WTC11 (cell line): ENCODE data around the gene IRF1. TPM values are rescaled to one million over a fixed set of nuclear protein-coding genes. Genes with fewer than 3 reads are reported as not detected.

ENCODE experiments used
- ATAC-seq: fragments of 200-7000 bp; cut with Tn5 transposase; 2 replicates; pipeline ENCODE4 v1.10.0; 2021; ENCODE audit warnings: mild to moderate bottlenecking, moderate library complexity
- CTCF ChIA-PET: fragments of 300-600 bp; sonication (Branson Sonifier 250); formaldehyde crosslinking; loops from one replicate; lab custom pipeline; 2021; ENCODE audit warnings: antibody characterized with exemption; lab: Charles Lee
- POLR2A ChIA-PET: fragments of 350-600 bp; sonication (Branson Sonifier 250); formaldehyde crosslinking; loops from one replicate; lab custom pipeline; 2021; ENCODE audit warnings: antibody characterized with exemption; lab: Charles Lee
- DNase-seq: peaks from one replicate; pipeline ENCODE4 v3.0.0; 2021; ENCODE audit warnings: low spot score
- H3K27ac Mint-ChIP-seq: 2 replicates; pipeline ENCODE4 v1.8.0; 2021; ENCODE audit warnings: mixed read lengths
- H3K27me3 Mint-ChIP-seq: 2 replicates; pipeline ENCODE4 v1.8.0; 2021; ENCODE audit warnings: low read depth, mild to moderate bottlenecking, moderate library complexity, mixed read lengths
- H3K36me3 Mint-ChIP-seq: 2 replicates; pipeline ENCODE4 v1.8.0; 2021; ENCODE audit warnings: mixed read lengths
- H3K4me1 Mint-ChIP-seq: 2 replicates; pipeline ENCODE4 v1.8.0; 2022; ENCODE audit warnings: mixed read lengths
- H3K4me3 Mint-ChIP-seq: 2 replicates; pipeline ENCODE4 v1.8.0; 2021; ENCODE audit warnings: mild to moderate bottlenecking, moderate library complexity, mixed read lengths
- H3K9me3 Mint-ChIP-seq: 2 replicates; pipeline ENCODE4 v1.8.0; 2021; ENCODE audit warnings: mixed read lengths
- CTCF ChIP-seq: fragments of 200-600 bp; IDR thresholded peaks from 2 replicates; pipeline ENCODE4 v1.8.0; 2022; ENCODE audit warnings: antibody characterized with exemption
- GRHL2 ChIP-seq: fragments of 250-450 bp; sonication (Bioruptor Pico); IDR thresholded peaks from 2 replicates; pipeline ENCODE4 v1.8.0; 2022; ENCODE audit warnings: mild to moderate bottlenecking, moderate library complexity; ENCODE audit not compliant: insufficient replicate concordance, severe bottlenecking
- KAT7 ChIP-seq: sonication (generic); formaldehyde crosslinking; IDR thresholded peaks from 2 replicates; pipeline ENCODE4 v1.8.1; 2023; ENCODE audit warnings: missing genetic modification reagents, mild to moderate bottlenecking, borderline replicate concordance
- MXD4 ChIP-seq: fragments of 250-450 bp; sonication (Bioruptor Pico); IDR thresholded peaks from 2 replicates; pipeline ENCODE4 v1.8.0; 2021; ENCODE audit warnings: mild to moderate bottlenecking, moderate library complexity, borderline replicate concordance
- NR2C2 ChIP-seq: sonication (generic); formaldehyde crosslinking; IDR thresholded peaks from 2 replicates; pipeline ENCODE4 v1.8.0; 2022; ENCODE audit warnings: mild to moderate bottlenecking, missing genetic modification reagents
- RELA ChIP-seq: sonication (generic); formaldehyde crosslinking; IDR thresholded peaks from 2 replicates; pipeline ENCODE4 v1.8.1; 2022; ENCODE audit warnings: missing genetic modification reagents, mild to moderate bottlenecking, borderline replicate concordance
- ZNF232 ChIP-seq: sonication (generic); formaldehyde crosslinking; IDR thresholded peaks from 2 replicates; pipeline ENCODE4 v1.8.0; 2022; ENCODE audit warnings: mild to moderate bottlenecking, missing genetic modification reagents
- ZNF416 ChIP-seq: fragments of 250-450 bp; sonication (Bioruptor Pico); IDR thresholded peaks from 2 replicates; pipeline ENCODE4 v1.9.0; 2021; ENCODE audit warnings: mild to moderate bottlenecking, inconsistent platforms
- total RNA-seq: library from RNA; stranded (reverse); gene quantifications from 3 replicates; pipeline ENCODE4 v1.2.3, GENCODE V29; 2021
- TF ChIP-seq, protein P1 (sequence below): fragments of 250-450 bp; sonication (Bioruptor Pico); IDR thresholded peaks from 2 replicates; pipeline ENCODE4 v1.9.0; 2021; ENCODE audit warnings: mild to moderate bottlenecking, borderline replicate concordance
- TF ChIP-seq, protein P2 (sequence below): sonication (generic); formaldehyde crosslinking; IDR thresholded peaks from 2 replicates; pipeline ENCODE4 v1.8.0; 2022; ENCODE audit warnings: mild to moderate bottlenecking, missing genetic modification reagents

The IRF1 gene
- total RNA-seq, 1 experiment from 2014 or later: 8.8 TPM

DNA sequence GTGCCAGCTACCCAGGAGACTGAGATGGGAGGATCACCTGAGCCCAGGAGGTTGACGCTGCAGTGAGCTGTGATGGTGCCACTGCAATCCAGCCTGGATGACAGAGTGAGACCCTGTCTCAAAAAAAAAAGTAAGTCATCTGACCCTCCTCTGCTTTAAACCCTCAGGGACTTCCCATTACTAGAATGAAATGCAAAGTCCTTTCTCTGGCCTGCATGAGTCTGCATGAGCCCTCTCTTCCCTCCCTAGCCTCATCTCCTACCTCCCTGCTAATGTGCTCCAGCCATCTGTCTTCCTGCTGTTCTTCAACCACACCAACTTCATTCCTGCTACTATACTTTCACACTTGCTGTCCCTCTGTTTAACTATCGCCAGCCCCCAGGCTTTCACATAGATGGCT is 37.4 kb upstream of the IRF1 start (continued):
- TF ChIP-seq, protein P1, sequence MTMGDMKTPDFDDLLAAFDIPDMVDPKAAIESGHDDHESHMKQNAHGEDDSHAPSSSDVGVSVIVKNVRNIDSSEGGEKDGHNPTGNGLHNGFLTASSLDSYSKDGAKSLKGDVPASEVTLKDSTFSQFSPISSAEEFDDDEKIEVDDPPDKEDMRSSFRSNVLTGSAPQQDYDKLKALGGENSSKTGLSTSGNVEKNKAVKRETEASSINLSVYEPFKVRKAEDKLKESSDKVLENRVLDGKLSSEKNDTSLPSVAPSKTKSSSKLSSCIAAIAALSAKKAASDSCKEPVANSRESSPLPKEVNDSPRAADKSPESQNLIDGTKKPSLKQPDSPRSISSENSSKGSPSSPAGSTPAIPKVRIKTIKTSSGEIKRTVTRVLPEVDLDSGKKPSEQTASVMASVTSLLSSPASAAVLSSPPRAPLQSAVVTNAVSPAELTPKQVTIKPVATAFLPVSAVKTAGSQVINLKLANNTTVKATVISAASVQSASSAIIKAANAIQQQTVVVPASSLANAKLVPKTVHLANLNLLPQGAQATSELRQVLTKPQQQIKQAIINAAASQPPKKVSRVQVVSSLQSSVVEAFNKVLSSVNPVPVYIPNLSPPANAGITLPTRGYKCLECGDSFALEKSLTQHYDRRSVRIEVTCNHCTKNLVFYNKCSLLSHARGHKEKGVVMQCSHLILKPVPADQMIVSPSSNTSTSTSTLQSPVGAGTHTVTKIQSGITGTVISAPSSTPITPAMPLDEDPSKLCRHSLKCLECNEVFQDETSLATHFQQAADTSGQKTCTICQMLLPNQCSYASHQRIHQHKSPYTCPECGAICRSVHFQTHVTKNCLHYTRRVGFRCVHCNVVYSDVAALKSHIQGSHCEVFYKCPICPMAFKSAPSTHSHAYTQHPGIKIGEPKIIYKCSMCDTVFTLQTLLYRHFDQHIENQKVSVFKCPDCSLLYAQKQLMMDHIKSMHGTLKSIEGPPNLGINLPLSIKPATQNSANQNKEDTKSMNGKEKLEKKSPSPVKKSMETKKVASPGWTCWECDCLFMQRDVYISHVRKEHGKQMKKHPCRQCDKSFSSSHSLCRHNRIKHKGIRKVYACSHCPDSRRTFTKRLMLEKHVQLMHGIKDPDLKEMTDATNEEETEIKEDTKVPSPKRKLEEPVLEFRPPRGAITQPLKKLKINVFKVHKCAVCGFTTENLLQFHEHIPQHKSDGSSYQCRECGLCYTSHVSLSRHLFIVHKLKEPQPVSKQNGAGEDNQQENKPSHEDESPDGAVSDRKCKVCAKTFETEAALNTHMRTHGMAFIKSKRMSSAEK (CRISPR knock-in tag): no peak
- no peak for TF ChIP-seq ZNF232 (CRISPR knock-in tag)
- no peak for TF ChIP-seq RELA (CRISPR knock-in tag)
- no peak for TF ChIP-seq MXD4 (CRISPR knock-in tag)
- no peak for TF ChIP-seq NR2C2 (CRISPR knock-in tag)

DNA sequence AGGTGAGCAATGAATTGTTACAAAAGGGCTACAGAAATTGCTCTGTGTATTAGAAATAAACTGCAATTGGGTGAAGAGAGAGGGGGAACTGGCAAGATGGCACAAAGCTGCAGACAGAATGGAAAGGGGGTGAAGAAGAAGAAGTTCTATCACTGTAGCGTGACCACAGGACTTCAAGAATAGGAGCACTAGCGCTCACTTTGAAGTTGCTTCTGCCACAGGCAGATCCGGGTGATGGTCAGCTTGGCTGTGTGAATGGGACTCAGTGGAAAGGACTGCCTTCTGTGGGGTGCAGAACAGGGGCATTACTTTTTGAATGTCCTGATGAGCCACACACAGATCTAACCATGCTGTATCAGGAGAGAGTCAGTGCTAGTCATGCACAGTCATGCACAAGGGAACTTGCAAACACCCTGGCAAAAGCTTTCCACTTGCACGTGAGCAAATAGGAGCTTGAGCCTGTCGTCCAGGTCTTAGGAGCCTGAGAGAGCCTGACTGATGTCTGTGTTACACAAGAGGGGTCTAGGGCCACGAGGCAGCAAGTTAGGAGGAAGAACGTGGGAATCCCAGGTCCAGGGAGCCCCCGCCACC is 36.5 kb upstream of the IRF1 start:
- TF ChIP-seq CTCF (peak; percentile 52; the same call in 1 of the 2 replicates), KAT7 (CRISPR knock-in tag) (no peak)
- DNase-seq (no peak), ATAC-seq (peak; percentile 7; the same call in 1 of the 2 replicates)
- CTCF ChIA-PET: interaction anchor here (0.6 to 2.7 kb wide), 58 partner anchors 10 to 339 kb away, joined by 3 to 26 read pairs (median 5); partner anchors contain the start of genes CCNI2, IRF1, KIF3A and P4HA2
- POLR2A ChIA-PET: no interaction called here
- Mint-ChIP-seq H3K4me1 (no peaks in the 10 kb centered on the region), H3K9me3 (no peaks in the 10 kb centered on the region), H3K4me3 (peak overlapping the region; percentile 52), H3K27me3 (no peaks in the 10 kb centered on the region; the same call in 1 of the 2 replicates), H3K36me3 (no peaks in the 10 kb centered on the region), H3K27ac (no peak overlapping the region)

DNA sequence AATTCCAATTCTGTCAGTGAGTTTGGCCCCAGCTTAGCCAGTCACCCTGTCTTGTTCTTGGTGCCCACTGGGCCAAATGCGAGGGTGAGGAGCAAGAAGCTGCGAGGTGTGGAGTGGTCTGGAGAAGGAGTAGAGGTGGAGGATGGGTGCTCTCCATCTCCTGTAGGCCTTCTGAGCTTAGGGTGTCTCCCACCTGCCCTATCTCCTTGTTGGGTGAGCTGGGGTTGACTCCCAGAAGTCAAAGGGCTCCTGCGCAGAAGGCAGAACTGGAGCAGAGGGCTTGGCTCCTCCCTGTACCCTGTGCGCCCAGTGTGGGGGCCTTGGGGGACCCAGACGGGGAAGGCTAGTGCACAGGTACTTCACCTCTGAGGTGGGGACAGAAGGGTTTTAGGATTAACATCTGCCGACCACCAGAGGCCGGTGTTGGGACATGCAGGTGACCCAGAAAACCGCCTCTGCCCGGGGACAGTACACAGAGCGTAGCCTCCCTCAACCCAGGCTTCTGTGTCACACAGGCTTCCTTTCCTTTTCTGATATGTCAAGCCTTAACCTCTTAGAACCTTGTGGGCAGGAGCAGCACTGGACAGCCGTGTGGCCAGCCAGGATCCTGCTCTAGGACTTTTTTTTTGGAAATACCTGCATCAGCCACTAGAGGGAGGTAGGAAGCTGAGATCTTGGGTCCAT is 35.9 kb upstream of the IRF1 start:
- DNase-seq (peak; percentile 42), ATAC-seq (peak; percentile 86)
- POLR2A ChIA-PET: no interaction called here
- TF ChIP-seq, protein P2, sequence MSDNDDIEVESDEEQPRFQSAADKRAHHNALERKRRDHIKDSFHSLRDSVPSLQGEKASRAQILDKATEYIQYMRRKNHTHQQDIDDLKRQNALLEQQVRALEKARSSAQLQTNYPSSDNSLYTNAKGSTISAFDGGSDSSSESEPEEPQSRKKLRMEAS (CRISPR knock-in tag): peak; percentile 29; the same call in 1 of the 2 replicates
- TF ChIP-seq CTCF: peak; percentile 89; the same call in 1 of the 2 replicates
- no peak for TF ChIP-seq GRHL2 (CRISPR knock-in tag)
- no peak for TF ChIP-seq ZNF416 (CRISPR knock-in tag)
- Mint-ChIP-seq H3K4me3 (peak overlapping the region; percentile 52), H3K9me3 (peaks cover 2% of the 10 kb centered on the region; the same call in 1 of the 2 replicates), H3K36me3 (no peaks in the 10 kb centered on the region), H3K4me1 (no peaks in the 10 kb centered on the region), H3K27me3 (no peaks in the 10 kb centered on the region; the same call in 1 of the 2 replicates), H3K27ac (no peak overlapping the region)
- CTCF ChIA-PET: interaction anchor here (0.6 to 2.7 kb wide), 58 partner anchors 10 to 339 kb away, joined by 3 to 26 read pairs (median 5); partner anchors contain the start of genes CCNI2, IRF1, KIF3A and P4HA2
